HEK293T (cell line): Measurements from ENCODE around the gene RBMS2.
"Not testable (repeated sequence)": the region's sequence is repeated elsewhere in the genome, so short reads cannot be mapped to it uniquely, and the experiment has no call there.

Experiments
- ARNT ChIP-seq: fragments of 450-650 bp; IDR thresholded peaks from 2 replicates; pipeline ENCODE4 v1.6.1; 2017; ENCODE audit warnings: mild to moderate bottlenecking
- BHLHE40 ChIP-seq: fragments of 450-650 bp; IDR thresholded peaks from 2 replicates; pipeline ENCODE4 v1.6.1; 2016; ENCODE audit warnings: mild to moderate bottlenecking, moderate library complexity, borderline replicate concordance
- FOXA1 ChIP-seq: fragments of 450-650 bp; IDR thresholded peaks from 2 replicates; pipeline ENCODE4 v1.6.1; 2016; ENCODE audit warnings: mild to moderate bottlenecking
- FOXK2 ChIP-seq: fragments of 450-650 bp; IDR thresholded peaks from 2 replicates; pipeline ENCODE4 v1.6.1; 2016; ENCODE audit warnings: mild to moderate bottlenecking
- LEF1 ChIP-seq: fragments of 450-650 bp; IDR thresholded peaks from 2 replicates; pipeline ENCODE4 v1.6.1; 2017; ENCODE audit warnings: mild to moderate bottlenecking, borderline replicate concordance
- NFRKB ChIP-seq: fragments of 450-650 bp; IDR thresholded peaks from 2 replicates; pipeline ENCODE4 v1.6.1; 2016; ENCODE audit warnings: mild to moderate bottlenecking, moderate library complexity
- PKNOX1 ChIP-seq: fragments of 450-650 bp; IDR thresholded peaks from 2 replicates; pipeline ENCODE4 v1.6.1; 2016
- SP1 ChIP-seq: fragments of 450-650 bp; IDR thresholded peaks from 2 replicates; pipeline ENCODE4 v1.6.1; 2017
- SUZ12 ChIP-seq: fragments of 450-650 bp; IDR thresholded peaks from 2 replicates; pipeline ENCODE4 v1.6.1; 2016; ENCODE audit warnings: mild to moderate bottlenecking
- TARDBP ChIP-seq: fragments of 450-650 bp; IDR thresholded peaks from 2 replicates; pipeline ENCODE4 v1.6.1; 2016
- ZNF384 ChIP-seq: fragments of 450-650 bp; IDR thresholded peaks from 2 replicates; pipeline ENCODE4 v1.6.1; 2016

- TF ChIP-seq TARDBP, FOXK2, SP1, PKNOX1, FOXA1, ARNT, BHLHE40, ZNF384, NFRKB, SUZ12, LEF1: not testable (repeated sequence)
Observed at GRCh38 chr12:56514014-56514318, 7.7 kb upstream of the RBMS2 start.
